Esophagus muscularis mucosa (tissue), 4 donors: Measurements from ENCODE around the gene RNF25.

ENCODE experiments used
- CTCF ChIP-seq, 3 experiments: fragments of 200-600 bp in 2 of 3; fragments of 450-650 bp in 1 of 3; sonication (generic) in 2 of 3; IDR thresholded peaks; one replicate each; pipeline ENCODE4 v1.5.1; 2017 to 2019; ENCODE audit warnings: antibody characterized with exemption in 3 of 3, mild to moderate bottlenecking in 2 of 3, moderate library complexity in 1 of 3
- EP300 ChIP-seq: sonication (generic); formaldehyde crosslinking; IDR thresholded peaks from one replicate; pipeline ENCODE4 v1.6.1; 2017; ENCODE audit warnings: antibody characterized with exemption
- POLR2A ChIP-seq: fragments of 450-650 bp; IDR thresholded peaks from one replicate; pipeline ENCODE4 v1.6.1; 2017; ENCODE audit warnings: antibody characterized with exemption, moderate library complexity, mild to moderate bottlenecking, low read depth
- POLR2AphosphoS5 ChIP-seq, 2 donors: sonication (generic); formaldehyde crosslinking; IDR thresholded peaks; one replicate each; pipeline ENCODE4 v1.6.1; 2017; ENCODE audit warnings: antibody characterized with exemption in 2 of 2

- TF ChIP-seq CTCF (IDR thresholded peaks at IDR 0.05) (no peak), POLR2AphosphoS5 (IDR thresholded peaks at IDR 0.05) (no peak), POLR2A (no peak), EP300 (no peak)
Observed at GRCh38 chr2:218698885-218699284, 27.1 kb upstream of the RNF25 start.
